NCI-H446 treated with DMSO at 0.1 percent for 48 hours (cell line): Measurements from ENCODE around the gene ST3GAL2.

Experiments used
- DNase-seq: peaks from one replicate; lab custom pipeline; 2025; lab: John Stamatoyannopoulos, UW

The ST3GAL2 gene, protein sequence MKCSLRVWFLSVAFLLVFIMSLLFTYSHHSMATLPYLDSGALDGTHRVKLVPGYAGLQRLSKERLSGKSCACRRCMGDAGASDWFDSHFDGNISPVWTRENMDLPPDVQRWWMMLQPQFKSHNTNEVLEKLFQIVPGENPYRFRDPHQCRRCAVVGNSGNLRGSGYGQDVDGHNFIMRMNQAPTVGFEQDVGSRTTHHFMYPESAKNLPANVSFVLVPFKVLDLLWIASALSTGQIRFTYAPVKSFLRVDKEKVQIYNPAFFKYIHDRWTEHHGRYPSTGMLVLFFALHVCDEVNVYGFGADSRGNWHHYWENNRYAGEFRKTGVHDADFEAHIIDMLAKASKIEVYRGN

DNA sequence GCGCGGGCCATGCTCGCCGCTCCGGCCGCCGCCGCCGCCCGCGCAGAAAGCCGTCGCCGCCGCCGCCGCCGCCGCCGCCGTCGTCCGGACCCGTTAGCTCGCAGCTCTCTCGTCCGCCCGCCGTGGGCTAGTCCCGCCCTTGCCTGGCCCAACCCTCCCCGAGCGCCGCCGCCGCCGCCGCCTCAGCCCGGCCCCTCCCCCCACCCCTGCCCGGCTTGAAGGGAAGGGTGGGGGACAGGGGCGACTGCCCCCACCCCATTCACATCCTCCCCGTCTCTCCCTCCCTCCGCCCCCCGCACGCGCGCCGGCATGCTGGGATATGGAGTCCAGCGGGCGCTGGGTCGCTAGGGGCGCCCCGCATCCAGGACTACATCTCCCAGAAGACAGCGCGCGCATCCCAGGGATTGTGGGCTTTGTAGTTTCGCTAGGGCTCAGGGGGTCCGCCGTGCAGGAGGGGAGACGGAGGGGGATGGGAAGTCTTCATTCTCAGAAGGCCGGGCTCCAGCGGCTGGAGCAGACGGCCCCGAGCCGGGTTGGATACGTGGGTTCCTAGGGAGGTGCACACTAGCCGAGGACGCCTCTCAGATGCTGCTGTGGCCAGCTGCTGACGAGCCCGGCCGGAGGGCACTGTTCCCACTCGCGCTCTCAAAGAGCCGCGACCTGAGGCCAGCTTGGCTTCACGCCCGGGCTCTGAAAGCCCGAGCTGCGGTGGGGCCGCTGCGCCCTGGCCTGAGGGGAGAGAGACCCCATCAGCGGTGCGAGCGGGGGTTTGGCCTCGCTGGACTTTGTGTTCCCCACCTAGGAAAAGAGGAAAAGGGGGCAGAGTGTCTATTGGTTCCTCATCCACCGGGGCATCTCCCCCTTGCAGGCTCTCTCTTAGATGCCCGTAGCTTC is at the start of gene ST3GAL2:
Gene ST3GAL2 (minus strand): TSS at position 132 of the 894 bp plus-strand sequence. CDS start 40,570 bp downstream, outside the sequence.
- DNase-seq: peak; percentile 89

DNA sequence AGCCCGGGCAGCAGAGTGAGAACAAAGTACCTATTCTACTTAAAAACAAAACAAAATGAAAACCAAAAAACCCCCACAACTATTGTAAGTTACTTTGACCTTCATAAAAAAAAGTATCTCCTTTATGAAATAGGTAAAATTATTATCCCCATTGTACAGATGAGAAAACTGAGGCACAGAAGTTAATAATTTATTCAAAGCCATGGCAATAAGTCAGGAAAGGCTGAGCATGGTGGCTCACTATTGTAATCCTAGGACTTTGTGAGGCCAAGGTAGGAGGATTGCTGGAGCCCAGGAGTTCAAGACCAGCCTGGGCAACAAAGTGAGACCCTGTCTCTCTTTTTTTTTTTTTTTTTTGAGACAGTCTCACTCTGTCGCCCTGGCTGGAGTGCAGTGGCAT is 46.0 kb upstream of the ST3GAL2 start:
- DNase-seq: no peak

DNA sequence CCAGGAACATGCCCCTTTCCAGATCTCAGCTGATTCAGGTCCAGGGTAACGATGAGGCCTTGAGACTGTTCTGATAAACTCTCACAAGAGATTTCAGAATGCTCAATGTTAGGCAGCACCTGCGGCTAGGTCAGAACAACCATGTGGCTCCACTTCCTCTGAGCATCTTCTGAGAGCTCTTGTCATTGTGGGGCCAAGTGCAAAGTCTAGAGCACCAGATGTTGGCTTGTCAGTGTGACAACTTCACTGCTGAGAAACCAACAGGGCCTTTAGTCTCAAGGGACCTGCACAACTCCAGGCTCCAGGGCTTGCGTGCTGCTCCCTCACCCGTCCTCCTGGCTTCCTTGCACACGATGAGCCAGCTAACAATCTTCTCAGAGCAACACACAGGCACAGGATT is 44.5 kb upstream of the ST3GAL2 start:
- DNase-seq: no peak

DNA sequence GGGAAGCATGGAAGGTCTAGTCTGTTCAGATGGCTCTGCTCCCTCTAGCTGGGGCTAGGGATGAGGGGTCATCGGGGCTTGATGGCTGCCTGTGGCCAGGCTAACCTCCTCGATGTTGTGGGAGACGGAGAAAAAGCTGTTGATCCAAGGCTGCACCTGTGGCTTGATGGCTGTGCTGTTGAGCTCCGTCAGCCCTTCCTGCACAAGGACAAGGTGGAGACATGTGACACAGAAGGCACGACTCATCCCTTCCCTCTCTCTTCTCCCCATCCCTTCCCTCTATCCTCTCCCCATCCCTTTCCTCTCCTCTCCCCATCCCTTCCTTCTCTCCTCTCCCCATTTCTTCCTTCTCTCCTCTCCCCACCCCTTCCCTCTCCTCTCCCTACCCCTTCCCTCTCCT is 43.7 kb upstream of the ST3GAL2 start:
- DNase-seq: no peak

DNA sequence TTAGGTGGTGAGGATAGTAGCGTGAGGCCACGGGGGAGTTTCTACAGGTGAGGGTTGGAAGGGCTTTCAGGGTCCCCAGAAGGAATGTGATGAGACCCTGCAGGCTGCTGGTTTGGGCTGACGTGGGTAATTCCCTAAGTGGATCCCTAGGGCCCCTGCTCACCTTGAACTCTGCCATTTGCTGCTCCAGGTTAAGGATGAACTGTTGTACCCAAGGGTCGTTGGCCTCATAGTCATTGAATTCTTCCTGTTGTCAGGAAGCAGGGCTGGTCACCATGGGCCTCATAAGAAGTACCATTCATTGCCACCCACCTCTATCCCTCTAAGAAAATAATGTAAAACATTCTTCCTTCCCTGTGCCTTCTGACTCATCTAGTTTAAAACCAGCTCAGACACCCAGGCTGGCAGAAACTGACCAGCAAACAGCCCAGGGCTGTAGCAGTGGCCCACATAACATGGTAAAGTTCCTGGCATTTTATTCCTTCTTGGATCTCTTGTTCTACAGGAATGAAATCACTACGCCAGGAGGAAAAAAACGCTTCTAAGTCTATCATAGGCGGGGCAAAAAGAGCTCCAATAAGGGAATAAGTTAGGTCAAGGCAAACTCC is 43.1 kb upstream of the ST3GAL2 start:
- DNase-seq: no peak

DNA sequence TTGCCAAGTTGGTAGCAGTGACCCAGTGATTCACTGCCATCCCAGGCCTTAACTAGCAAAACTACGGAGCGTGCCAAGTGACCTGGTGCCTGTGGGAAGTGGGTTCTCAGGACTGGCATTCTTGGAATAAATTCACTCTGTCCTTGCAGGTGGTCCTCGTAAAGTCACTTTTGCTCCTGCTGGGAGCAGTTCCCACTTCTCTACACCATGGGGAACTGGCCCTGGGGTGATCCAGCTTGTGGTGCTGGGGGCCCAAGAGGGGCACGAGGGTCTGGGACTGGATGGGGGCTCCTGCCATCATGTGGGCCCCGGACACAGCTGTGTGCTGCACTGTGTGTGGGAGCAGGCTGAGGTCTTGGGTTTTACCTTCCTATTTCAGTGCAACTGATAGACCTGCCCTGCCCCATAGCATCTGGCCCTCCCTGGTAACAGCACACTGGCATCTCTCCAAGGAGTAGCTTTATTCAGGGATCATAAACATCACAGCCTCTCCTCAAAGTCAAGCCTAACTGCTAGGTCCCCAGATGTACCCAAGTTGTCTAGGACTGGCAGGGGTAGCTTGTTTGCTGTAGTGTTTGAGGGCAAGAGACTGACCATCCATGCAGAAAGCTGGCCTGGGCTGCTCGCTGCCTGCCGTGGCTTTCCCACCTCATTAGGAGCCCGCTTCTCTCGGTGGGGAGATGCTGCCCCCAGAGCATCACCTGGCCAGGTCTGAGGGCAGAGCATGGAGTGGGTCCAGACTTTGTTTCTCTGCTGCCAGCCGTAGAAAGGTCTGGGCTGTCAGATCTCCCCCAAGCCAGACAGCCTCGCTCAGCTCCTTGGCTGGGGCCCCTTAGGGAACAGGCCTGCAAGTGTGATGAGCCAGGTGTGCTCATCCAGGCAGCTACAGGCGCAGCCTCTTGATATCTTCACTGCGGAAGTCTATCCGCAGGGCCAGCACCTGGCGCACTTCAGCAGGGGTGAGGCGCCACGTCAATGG is 41.5 kb upstream of the ST3GAL2 start:
- DNase-seq: peak; percentile 21

DNA sequence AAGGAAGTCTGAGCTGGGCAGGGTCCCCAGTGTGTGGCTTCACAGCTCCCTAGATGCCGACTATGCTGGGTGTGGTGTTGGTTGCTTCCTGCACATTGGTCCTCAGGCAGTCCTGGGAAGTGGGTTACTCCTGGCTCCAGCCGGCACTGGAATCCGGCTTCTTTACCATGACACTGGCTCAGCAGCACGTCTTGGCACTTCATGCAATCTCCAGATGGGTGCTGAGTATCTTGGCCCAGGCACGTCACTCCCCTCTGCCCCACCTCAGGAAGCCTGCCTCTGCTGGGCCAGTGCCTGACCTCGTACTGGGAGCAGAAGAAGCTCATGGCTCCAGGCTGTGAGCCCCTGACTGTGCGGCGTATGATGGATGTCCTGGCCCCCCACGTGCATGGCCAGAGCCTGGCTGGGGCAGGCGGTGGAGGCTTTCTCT is 40.0 kb upstream of the ST3GAL2 start:
- peak; percentile 68 for DNase-seq

DNA sequence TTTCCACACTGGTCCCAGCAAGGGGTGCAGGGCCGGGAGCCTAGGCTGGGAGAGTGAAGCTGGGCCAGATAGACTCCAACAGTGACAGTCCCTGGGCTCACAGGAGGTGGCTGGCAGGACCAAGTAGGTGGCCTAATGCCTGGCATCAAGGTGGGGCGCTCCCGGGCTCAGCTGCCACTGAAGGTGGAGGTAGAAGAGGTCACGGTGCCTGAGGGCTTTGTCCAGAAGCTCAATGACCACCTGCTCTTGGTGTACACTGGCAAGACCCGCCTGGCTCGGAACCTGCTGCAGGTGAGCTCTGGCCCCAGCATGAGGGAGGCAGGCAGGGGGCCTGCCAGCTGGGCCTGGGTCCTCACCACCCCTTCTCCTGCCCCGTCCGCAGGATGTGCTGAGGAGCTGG is 39.3 kb upstream of the ST3GAL2 start:
- DNase-seq: no peak

DNA sequence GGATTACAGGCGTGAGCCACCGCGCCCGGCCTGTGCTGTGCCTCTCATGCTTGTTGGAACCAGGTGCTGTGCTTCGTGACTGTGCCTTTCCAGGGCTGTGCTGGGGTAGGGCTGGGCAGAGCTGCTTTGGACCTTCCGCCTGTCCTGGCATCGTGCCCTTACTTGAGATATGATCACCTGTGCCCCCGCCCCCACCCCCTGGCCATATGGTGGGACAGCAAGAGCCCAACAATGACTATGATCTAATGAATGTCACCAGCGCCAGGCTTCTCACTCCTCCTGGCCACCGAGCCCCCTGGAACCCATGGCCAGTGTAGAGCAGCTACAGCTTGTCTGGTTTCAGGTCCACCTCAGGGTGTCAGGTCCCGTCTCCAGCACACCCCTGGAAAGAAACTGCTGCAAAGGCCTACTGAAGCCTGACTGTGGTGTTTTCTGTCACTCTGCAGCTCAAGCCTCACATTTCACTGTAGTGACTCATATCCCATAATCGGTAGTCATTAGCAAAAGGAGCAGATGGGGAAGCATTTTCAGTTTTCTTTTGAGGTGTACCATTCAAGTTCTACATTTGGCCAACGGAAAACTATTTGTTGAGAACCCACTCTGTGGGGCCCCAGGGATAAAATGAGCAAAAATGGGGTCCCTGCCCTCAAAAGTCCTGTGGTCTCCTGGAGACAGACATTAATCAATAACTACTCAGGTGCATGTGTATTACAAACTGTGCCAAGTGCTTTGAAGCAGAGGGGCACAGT is 37.5 kb upstream of the ST3GAL2 start:
- peak; percentile 54 for DNase-seq

DNA sequence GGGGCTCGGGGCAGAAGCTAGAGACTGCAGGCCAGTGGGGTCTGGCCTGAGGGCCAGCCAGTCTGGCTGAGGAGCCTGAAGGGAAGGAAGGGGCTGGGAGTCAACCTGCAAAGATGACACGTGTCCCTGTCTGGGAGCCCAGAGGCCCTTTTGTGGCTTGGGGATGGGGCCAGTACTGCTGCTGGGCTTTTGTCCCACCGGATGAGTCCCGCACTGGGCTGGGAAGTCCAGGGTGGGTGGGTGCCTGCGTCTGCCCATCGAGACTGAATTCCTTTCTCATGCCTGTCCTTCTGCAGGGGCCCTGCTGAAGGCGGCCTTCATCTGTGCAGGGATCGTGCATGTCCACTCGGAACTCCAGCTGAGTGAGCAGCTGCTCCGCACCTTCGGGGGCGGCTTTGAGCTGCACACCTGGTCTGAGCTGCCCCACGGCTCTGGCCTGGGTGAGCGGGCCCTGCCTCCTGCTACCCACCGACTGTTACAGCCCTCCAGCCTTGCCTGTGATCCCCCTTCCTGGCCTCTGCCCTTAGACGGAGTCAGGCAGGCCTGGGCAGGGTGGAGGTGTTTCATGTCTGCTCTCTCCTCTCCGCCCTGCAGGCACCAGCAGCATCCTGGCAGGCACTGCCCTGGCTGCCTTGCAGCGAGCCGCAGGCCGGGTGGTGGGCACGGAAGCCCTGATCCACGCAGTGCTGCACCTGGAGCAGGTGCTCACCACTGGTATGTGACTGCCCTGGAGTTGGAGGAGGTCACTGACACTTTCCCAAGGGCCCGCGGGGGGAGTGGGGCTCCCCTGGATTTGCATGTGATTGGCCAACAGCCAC is 36.4 kb upstream of the ST3GAL2 start:
- no peak for DNase-seq

DNA sequence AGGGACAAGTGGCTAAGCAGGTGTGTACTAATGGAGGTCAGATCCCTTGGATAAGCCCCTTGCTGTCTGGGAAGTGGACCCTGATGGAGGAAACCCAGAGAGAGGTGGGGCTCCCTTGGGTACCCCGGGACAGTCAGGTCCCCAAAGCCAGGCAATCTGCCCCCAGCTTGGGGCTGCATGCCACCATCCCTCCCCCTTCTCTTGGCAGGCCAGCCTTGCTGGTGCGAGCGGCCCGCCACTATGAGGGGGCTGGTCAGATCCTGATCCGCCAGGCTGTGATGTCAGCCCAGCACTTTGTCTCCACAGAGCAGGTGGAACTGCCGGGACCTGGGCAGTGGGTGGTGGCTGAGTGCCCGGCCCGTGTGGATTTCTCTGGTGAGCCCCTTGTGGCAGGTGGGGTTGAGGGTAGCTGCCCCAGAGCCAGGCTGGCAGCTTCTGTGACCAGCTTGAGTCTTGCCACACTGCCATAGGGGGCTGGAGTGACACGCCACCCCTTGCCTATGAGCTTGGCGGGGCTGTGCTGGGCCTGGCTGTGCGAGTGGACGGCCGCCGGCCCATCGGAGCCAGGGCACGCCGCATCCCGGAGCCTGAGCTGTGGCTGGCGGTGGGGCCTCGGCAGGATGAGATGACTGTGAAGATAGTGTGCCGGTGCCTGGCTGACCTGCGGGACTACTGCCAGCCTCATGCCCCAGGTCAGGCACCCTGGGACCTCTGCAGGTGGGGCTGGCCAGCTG is 35.6 kb upstream of the ST3GAL2 start:
- no peak for DNase-seq

DNA sequence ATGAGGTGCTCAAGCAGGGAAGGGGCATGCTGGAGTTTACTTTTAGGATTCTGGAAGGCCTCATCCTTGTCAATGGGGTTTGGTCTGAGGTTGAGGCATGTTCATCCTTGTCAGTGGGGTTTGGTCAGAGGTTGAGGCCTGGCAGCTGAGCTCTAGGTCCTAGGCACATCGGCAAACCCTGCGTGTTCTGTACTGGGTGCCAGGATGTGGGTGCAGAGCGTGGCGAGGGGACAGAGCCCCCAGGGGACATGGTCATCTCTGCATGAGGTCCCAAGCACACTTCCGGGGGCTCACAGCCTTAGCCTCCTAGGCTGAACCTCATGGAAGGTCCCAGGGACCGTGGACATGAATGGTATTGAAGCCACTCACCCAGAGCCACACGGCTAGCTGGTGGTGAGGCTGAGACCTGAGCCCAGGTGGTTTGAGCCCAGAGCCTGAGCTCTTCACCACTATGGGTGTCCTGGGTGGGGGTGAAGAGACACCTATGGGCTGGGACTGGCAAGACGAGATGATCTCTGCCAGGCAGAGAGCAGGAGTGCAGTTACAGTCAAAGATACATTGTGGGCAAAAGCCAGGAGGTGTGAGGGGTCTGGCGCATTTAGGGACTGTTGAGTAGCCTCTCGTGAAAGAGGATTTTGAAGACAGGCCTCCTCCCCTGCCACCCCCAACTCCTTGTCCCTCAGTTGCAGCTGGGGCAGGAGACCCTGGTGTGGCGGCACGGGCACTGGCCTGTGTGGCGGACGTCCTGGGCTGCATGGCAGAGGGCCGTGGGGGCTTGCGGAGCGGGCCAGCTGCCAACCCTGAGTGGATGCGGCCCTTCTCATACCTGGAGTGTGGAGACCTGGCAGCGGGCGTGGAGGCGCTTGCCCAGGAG is 34.8 kb upstream of the ST3GAL2 start:
- DNase-seq: no peak

DNA sequence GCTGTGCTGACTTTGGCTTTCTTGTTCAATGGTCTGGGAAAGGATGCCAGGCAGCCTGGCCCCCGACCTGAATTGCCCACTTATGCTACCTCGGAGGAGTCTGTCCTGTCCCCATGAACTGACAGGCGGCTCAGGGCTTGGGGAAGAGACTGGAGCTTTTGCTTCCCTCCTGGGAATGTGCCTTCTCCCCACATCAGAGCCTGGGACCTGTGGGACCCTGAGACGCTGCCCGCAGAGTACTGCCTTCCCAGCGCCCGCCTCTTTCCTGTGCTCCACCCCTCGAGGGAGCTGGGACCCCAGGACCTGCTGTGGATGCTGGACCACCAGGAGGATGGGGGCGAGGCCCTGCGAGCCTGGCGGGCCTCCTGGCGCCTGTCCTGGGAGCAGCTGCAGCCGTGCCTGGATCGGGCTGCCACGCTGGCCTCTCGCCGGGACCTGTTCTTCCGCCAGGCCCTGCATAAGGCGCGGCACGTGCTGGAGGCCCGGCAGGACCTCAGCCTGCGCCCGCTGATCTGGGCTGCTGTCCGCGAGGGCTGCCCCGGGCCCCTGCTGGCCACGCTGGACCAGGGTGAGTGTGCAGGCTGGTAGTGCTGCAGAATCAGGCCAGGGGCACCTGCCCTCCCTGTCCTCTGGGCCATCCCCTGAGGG is 34.0 kb upstream of the ST3GAL2 start:
- DNase-seq: no peak

DNA sequence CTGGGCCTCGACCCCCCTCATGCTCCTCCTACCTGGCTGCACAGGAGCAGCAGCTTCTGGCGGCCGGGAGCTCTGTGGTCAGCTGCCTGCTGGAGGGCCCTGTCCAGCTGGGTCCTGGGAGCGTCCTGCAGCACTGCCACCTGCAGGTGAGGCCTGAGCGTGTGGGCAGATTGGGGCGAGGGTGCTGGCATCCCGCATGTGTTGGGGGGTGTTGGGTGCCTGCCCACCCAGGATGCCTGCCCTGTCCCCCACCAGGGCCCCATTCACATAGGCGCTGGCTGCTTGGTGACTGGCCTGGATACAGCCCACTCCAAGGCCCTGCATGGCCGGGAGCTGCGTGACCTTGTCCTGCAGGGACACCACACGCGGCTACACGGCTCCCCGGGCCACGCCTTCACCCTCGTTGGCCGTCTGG is 32.0 kb upstream of the ST3GAL2 start:
- no peak for DNase-seq

DNA sequence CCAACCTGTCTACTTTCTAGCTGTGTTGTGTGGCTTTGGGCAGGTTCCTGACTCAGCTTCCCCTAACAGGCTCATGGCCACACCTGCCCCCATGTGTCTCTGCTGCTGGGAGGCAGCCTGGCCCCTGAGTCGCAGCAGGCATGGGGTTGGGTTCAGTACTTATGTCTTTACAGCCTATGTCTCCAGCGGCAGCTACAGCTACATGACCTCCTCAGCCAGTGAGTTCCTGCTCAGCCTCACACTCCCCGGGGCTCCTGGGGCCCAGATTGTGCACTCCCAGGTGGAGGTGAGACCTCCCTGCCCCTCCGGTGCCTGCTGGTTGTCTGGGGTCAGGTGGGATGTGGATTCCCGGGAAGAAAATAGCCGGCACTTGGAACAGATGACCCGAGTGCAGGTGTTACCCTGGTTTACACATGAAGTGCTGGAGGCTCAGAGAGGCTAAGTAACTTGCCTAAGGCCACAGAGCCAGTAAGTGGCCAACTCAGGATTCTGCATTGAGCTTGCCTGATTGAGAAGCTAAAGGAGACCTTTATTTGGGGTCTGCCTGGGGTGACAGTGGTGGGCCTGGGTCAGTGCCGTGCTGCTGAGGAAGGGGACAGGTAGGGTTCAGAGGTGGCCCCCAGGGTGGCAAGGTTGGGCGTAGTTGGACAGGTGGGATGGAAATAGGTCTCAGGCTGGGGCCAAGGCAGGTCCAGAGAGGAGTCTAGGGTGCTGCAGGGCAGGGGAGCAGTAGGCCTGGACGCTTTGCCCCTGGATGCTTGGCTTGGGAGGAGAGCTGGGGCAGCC is 31.4 kb upstream of the ST3GAL2 start:
- no peak for DNase-seq

DNA sequence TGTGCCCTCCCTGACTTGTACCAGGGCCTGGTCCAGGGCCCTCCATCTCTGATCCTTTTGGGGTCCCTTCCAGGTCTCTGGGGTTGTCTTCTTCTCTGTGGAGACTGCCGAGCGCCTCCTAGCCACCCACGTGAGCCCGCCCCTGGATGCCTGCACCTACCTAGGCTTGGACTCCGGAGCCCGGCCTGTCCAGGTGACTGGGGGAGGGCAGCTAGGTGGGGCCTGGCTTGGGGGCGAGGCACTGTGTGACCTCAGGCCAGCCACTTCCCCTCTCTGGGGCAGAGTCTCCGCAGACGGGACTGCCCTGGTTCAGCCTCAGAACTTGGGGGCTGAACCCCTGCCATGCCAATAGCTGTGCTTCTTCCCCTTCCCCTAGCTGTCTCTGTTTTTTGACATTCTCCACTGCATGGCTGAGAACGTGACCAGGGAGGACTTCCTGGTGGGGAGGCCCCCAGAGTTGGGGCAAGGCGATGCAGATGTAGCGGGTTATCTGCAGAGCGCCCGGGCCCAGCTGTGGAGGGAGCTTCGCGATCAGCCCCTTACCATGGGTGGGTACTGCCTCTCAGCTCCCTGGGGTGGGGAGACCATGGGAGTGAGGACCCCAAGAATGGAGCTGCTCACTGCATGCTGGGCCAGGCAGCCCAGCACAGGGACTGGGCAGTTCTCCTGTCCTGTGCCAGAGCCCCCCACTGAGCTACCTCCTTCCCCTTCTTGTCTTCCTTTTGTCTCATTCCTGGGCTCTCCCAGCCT is 30.1 kb upstream of the ST3GAL2 start:
- DNase-seq: no peak
